H1 (cell line): ENCODE measurements around the gene C11orf58. TPM values are rescaled to one million over a fixed set of nuclear protein-coding genes. Genes with fewer than 3 reads are reported as not detected.

Source experiments
- CTCF ChIA-PET: fragments of 300-600 bp; sonication (Branson Sonifier 250); formaldehyde crosslinking; loops from one replicate; lab custom pipeline; 2021; ENCODE audit not compliant: partially characterized antibody; lab: Charles Lee
- POLR2A ChIA-PET: fragments of 300-600 bp; sonication (Branson Sonifier 250); formaldehyde crosslinking; loops from one replicate; lab custom pipeline; 2021; ENCODE audit warnings: inconsistent platforms; ENCODE audit not compliant: partially characterized antibody; lab: Charles Lee
- DNase-seq, 2 experiments: peaks; one replicate each; pipeline versions ENCODE4 v3.0.0 to v3.0.0-alpha.2; 2010 to 2022; ENCODE audit warnings: low spot score in 2 of 2, low read depth in 1 of 2, mixed read lengths in 1 of 2
- FAIRE-seq: peaks from 2 replicates; lab custom pipeline; 2011; peaks lifted over from hg19 to GRCh38; lab: Jason Lieb, UNC
- H2AFZ ChIP-seq: 2 replicates; pipeline ENCODE4 v1.8.1; 2012; ENCODE audit warnings: low read length, inconsistent platforms
- H2AK5ac ChIP-seq: 2 replicates; pipeline ENCODE4 v1.6.1; 2013; ENCODE audit warnings: low read depth, low read length
- H2BK120ac ChIP-seq: replicated peaks from 2 replicates; pipeline ENCODE3; 2013; ENCODE audit warnings: low read depth, low read length, inconsistent platforms
- H2BK12ac ChIP-seq: 2 replicates; pipeline ENCODE4 v1.6.1; 2013; ENCODE audit warnings: low read depth, low read length
- H2BK15ac ChIP-seq: 2 replicates; pipeline ENCODE4 v1.6.1; 2013; ENCODE audit warnings: low read length
- H2BK20ac ChIP-seq: 2 replicates; pipeline ENCODE4 v1.6.1; 2013; ENCODE audit warnings: low read length
- H2BK5ac ChIP-seq: 2 replicates; pipeline ENCODE4 v1.6.1; 2013; ENCODE audit warnings: low read depth, low read length
- H3K14ac ChIP-seq: 2 replicates; pipeline ENCODE4 v1.6.1; 2013; ENCODE audit warnings: inconsistent platforms; ENCODE audit not compliant: insufficient read length
- H3K18ac ChIP-seq: 2 replicates; pipeline ENCODE4 v1.6.1; 2013; ENCODE audit warnings: low read length; ENCODE audit errors: extremely low read depth
- H3K23ac ChIP-seq: 2 replicates; pipeline ENCODE4 v1.6.1; 2013; ENCODE audit warnings: inconsistent platforms; ENCODE audit not compliant: insufficient read length
- H3K23me2 ChIP-seq: 2 replicates; pipeline ENCODE4 v1.6.1; 2013; ENCODE audit warnings: low read depth, low read length
- H3K27ac ChIP-seq: 2 replicates; pipeline ENCODE4 v1.6.1; 2011; ENCODE audit warnings: low read depth, low read length, inconsistent platforms
- H3K27me3 ChIP-seq, 4 experiments: replicated peaks in 1 of 4; 1 replicate in 1 of 4; 2 replicates in 3 of 4; pipeline versions ENCODE4 v1.6.1 to v1.8.1; 2011 to 2013; ENCODE audit warnings: low read length in 3 of 4, mild to moderate bottlenecking in 3 of 4, inconsistent platforms in 2 of 4, mixed read lengths in 2 of 4, moderate library complexity in 1 of 4; ENCODE audit not compliant: control insufficient read depth in 3 of 4, insufficient read depth in 3 of 4; ENCODE audit errors: extremely low read depth in 1 of 4
- H3K36me3 ChIP-seq, 4 experiments: 2 replicates each; pipeline versions ENCODE4 v1.6.1 to v1.8.1; 2011 to 2013; ENCODE audit warnings: mild to moderate bottlenecking in 4 of 4, low read length in 3 of 4, moderate library complexity in 2 of 4, control low read depth in 1 of 4, inconsistent platforms in 1 of 4; ENCODE audit not compliant: insufficient read depth in 4 of 4, control insufficient read depth in 2 of 4
- H3K4ac ChIP-seq: replicated peaks from 2 replicates; pipeline ENCODE3; 2013; ENCODE audit warnings: low read length, low read depth, mixed read lengths, inconsistent platforms; ENCODE audit not compliant: insufficient read length
- H3K4me1 ChIP-seq, 4 experiments: replicated peaks in 1 of 4; 1 replicate in 1 of 4; 2 replicates in 3 of 4; pipeline versions ENCODE4 v1.6.1 to v1.8.1; 2011 to 2013; ENCODE audit warnings: low read length in 3 of 4, inconsistent platforms in 2 of 4, mixed read lengths in 1 of 4; ENCODE audit not compliant: insufficient read depth in 4 of 4, control insufficient read depth in 3 of 4
- H3K4me2 ChIP-seq, 2 experiments: 2 replicates each; pipeline versions ENCODE4 v1.6.1 to v1.8.1; 2011 to 2013; ENCODE audit warnings: low read depth in 2 of 2, low read length in 2 of 2, control low read depth in 1 of 2, inconsistent platforms in 1 of 2, mild to moderate bottlenecking in 1 of 2; ENCODE audit not compliant: insufficient read depth in 1 of 2
- H3K4me3 ChIP-seq, 4 experiments: fragments of 200-600, 300-600 bp in 1 of 4; sonication (generic), shearing (Covaris generic), sonication (Bioruptor Twin) in 1 of 4; 2 replicates each; pipeline versions ENCODE4 v1.5.1 to v1.8.1; 2011 to 2016; ENCODE audit warnings: low read length in 4 of 4, low read depth in 3 of 4, control low read depth in 2 of 4, inconsistent platforms in 2 of 4, mild to moderate bottlenecking in 2 of 4, mixed read lengths in 1 of 4, moderate library complexity in 1 of 4; ENCODE audit not compliant: insufficient read depth in 2 of 4; ENCODE audit errors: extremely low read depth in 1 of 4
- H3K56ac ChIP-seq: replicated peaks from 2 replicates; pipeline ENCODE3; 2013; ENCODE audit warnings: low read depth, mild to moderate bottlenecking, mixed read lengths, low read length, inconsistent platforms; ENCODE audit not compliant: insufficient read length
- H3K79me1 ChIP-seq: 2 replicates; pipeline ENCODE4 v1.6.1; 2013; ENCODE audit warnings: low read depth, low read length, control low read depth
- H3K79me2 ChIP-seq, 2 experiments: 2 replicates each; pipeline versions ENCODE4 v1.6.1 to v1.8.1; 2012 to 2013; ENCODE audit warnings: low read length in 2 of 2, mild to moderate bottlenecking in 2 of 2, inconsistent platforms in 1 of 2; ENCODE audit not compliant: insufficient read depth in 2 of 2, control insufficient read depth in 1 of 2
- H3K9ac ChIP-seq, 4 experiments: replicated peaks in 1 of 4; 1 replicate in 1 of 4; 2 replicates in 3 of 4; pipeline versions ENCODE4 v1.6.1 to v1.8.1; 2011 to 2013; ENCODE audit warnings: low read depth in 3 of 4, low read length in 3 of 4, control low read depth in 2 of 4, mild to moderate bottlenecking in 2 of 4, moderate library complexity in 2 of 4, inconsistent platforms in 1 of 4; ENCODE audit errors: extremely low read depth in 1 of 4
- H3K9me3 ChIP-seq, 2 experiments: 2 replicates each; pipeline versions ENCODE4 v1.6.1 to v1.8.1; 2012 to 2013; ENCODE audit warnings: mild to moderate bottlenecking in 2 of 2, moderate library complexity in 2 of 2, control low read depth in 1 of 2, inconsistent platforms in 1 of 2, low read depth in 1 of 2, low read length in 1 of 2, mixed read lengths in 1 of 2; ENCODE audit not compliant: insufficient read depth in 2 of 2
- H4K20me1 ChIP-seq, 2 experiments: replicated peaks in 1 of 2; 2 replicates each; pipeline versions ENCODE3 to v1.8.1; 2011 to 2013; ENCODE audit warnings: inconsistent platforms in 2 of 2, low read length in 2 of 2, mild to moderate bottlenecking in 1 of 2; ENCODE audit not compliant: insufficient read depth in 2 of 2, control insufficient read depth in 1 of 2
- H4K5ac ChIP-seq: 2 replicates; pipeline ENCODE4 v1.6.1; 2013; ENCODE audit warnings: low read length, low read depth, mixed read lengths, inconsistent platforms; ENCODE audit not compliant: insufficient read length
- H4K8ac ChIP-seq: 2 replicates; pipeline ENCODE4 v1.8.0; 2013; ENCODE audit warnings: mild to moderate bottlenecking, moderate library complexity, low read length, inconsistent platforms; ENCODE audit not compliant: insufficient read depth; ENCODE audit errors: extremely low read depth
- H4K91ac ChIP-seq: replicated peaks from 2 replicates; pipeline ENCODE3; 2013; ENCODE audit warnings: low read length, mixed read lengths, inconsistent platforms; ENCODE audit not compliant: insufficient read length
- ASH2L ChIP-seq: fragments of 200-600, 300-600 bp; sonication (generic); IDR thresholded peaks from one replicate; pipeline ENCODE4 v1.7.1; 2017; ENCODE audit warnings: low read length
- GABPA ChIP-seq: IDR thresholded peaks from 2 replicates; pipeline ENCODE4 v1.6.1; 2011; ENCODE audit warnings: mild to moderate bottlenecking, low read length, moderate library complexity, borderline replicate concordance; ENCODE audit not compliant: insufficient read depth
- JUND ChIP-seq: IDR thresholded peaks from 2 replicates; pipeline ENCODE4 v1.6.1; 2011; ENCODE audit warnings: mild to moderate bottlenecking, improper control_type of control experiment, low read length
- KDM4A ChIP-seq: IDR thresholded peaks from one replicate; pipeline ENCODE4 v1.7.1; 2012; ENCODE audit warnings: low read depth, mild to moderate bottlenecking, moderate library complexity, low read length, inconsistent platforms; ENCODE audit not compliant: severe bottlenecking
- KDM5A ChIP-seq: fragments of 200-600 bp; IDR thresholded peaks from 2 replicates; pipeline ENCODE4 v1.7.1; 2012; ENCODE audit warnings: mild to moderate bottlenecking, low read length, inconsistent platforms, mixed read lengths
- NANOG ChIP-seq: IDR thresholded peaks from 2 replicates; pipeline ENCODE4 v1.6.1; 2011; ENCODE audit warnings: low read length, low read depth, mild to moderate bottlenecking, inconsistent platforms; ENCODE audit not compliant: insufficient read depth, poor library complexity, severe bottlenecking
- POLR2AphosphoS5 ChIP-seq: IDR thresholded peaks from 2 replicates; pipeline ENCODE4 v1.6.1; 2011; ENCODE audit warnings: low read depth, low read length
- POU5F1 ChIP-seq: IDR thresholded peaks from 2 replicates; pipeline ENCODE4 v1.6.1; 2011; ENCODE audit warnings: low read depth, mild to moderate bottlenecking, low read length, moderate library complexity
- SAP30 ChIP-seq: fragments of 300-600 bp; sonication (generic); IDR thresholded peaks from 2 replicates; pipeline ENCODE4 v1.7.1; 2012; ENCODE audit warnings: low read length, moderate library complexity, mild to moderate bottlenecking, inconsistent platforms; ENCODE audit not compliant: insufficient read depth, insufficient replicate concordance
- SIN3A ChIP-seq, 2 experiments: IDR thresholded peaks in 1 of 2; conservative IDR thresholded peaks in 1 of 2; 2 replicates each; pipeline ENCODE4 v1.6.1; 2011 to 2012; ENCODE audit warnings: low read length in 2 of 2, improper control_type of control experiment in 1 of 2, low read depth in 1 of 2, mild to moderate bottlenecking in 1 of 2
- SUZ12 ChIP-seq: fragments of 200-600 bp; sonication (generic); IDR thresholded peaks from 2 replicates; pipeline ENCODE4 v1.6.1; 2012; ENCODE audit warnings: mild to moderate bottlenecking, inconsistent platforms, low read length, moderate library complexity, mixed read lengths
- WGBS, 2 experiments: shearing (Covaris generic) in 1 of 2; methylation state at CpG; one replicate each; pipeline versions ENCODE4 v1.1.6 to v1.1.7; 2013 to 2015; ENCODE audit warnings: low lambda C conversion rate in 2 of 2, mixed read lengths in 2 of 2, inconsistent platforms in 1 of 2, low coverage in 1 of 2, missing lambda C conversion rate in 1 of 2; ENCODE audit not compliant: insufficient replicate concordance in 2 of 2, insufficient coverage in 1 of 2, insufficient read length in 1 of 2; ENCODE audit errors: extremely low coverage in 1 of 2, missing lambda C conversion rate in 1 of 2; 5-methylcytosine and 5-hydroxymethylcytosine counted together
- polyA plus RNA-seq, 7 experiments: library from polyadenylated mRNA; depleted of rRNA in 3 of 7; stranded (reverse) in 5 of 7; unstranded in 2 of 7; fragments of >200 nt in 5 of 7; fragments of 200-250 nt in 2 of 7; gene quantifications; 1 replicate in 5 of 7; 2 replicates in 1 of 7; 4 replicates in 1 of 7; pipeline versions ENCODE4 v1.2.1 to v1.2.3, GENCODE V29; 2011 to 2013; ENCODE audit warnings: missing spikeins in 2 of 7, mixed read lengths in 2 of 7
- total RNA-seq: library from RNA; stranded (reverse); fragmentation: NEBNext Ultra II Directional; extraction: Animal tissue kit (Norgen Biotek cat#: 25700); gene quantifications from 2 replicates; pipeline ENCODE4 v1.2.1, GENCODE V29; 2021
- TF ChIP-seq, protein P1 (sequence below): IDR thresholded peaks from 2 replicates; pipeline ENCODE4 v1.6.1; 2012; ENCODE audit warnings: low read length, inconsistent platforms

Gene C11orf58
- total and polyA plus RNA-seq, 2 of the 8 experiments (the other 6 are each of a cell fraction or from before 2014, with no cell fraction given): 70.7 to 181 TPM

DNA sequence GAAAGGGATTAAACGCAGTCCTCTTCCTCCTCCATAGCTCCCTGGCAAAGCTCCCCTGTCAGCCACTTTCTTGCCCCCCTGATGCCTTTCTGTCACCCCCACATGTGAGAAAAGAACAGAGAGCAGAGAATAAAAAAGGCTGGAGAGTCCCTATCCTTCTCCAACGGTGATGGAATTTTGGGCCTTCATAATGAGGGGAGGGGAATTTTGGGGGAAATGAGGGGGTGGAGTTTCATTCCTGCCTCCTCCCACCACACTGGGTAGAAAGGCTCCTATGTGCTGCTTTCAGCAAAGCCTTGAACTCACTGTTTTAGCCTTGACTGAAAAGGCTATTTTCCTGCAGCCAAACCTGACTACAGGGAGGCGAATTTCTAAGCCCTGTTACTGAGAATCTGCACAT, 59.3 kb downstream of the C11orf58 start:
- Histone ChIP-seq H2AFZ (no peak overlapping the region), H2BK120ac (no peak overlapping the region), H3K4me2 (no peak overlapping the region), H3K23me2 (no peaks in the 10 kb centered on the region), H3K4me1 (no peaks in the 10 kb centered on the region), H2BK12ac (no peak overlapping the region), H3K36me3 (peaks cover 0 to 8% (median 3%) of the 10 kb centered on the region in 4 experiments; a peak in 4 of 8 replicates), H3K27me3 (no peaks in the 10 kb centered on the region), H3K9ac (no peak overlapping the region), H4K91ac (no peak overlapping the region), H3K23ac (no peak overlapping the region), H3K18ac (no peak overlapping the region), H3K27ac (no peak overlapping the region), H2BK5ac (no peak overlapping the region), H3K14ac (no peak overlapping the region), H2AK5ac (no peak overlapping the region), H4K8ac (no peak overlapping the region), H3K9me3 (no peaks in the 10 kb centered on the region), H2BK20ac (no peak overlapping the region), H3K56ac (no peak overlapping the region), H2BK15ac (no peak overlapping the region), H3K79me1 (no peaks in the 10 kb centered on the region), H3K79me2 (no peaks in the 10 kb centered on the region), H3K4me3 (no peak overlapping the region), H3K4ac (no peak overlapping the region), H4K20me1 (no peaks in the 10 kb centered on the region), H4K5ac (no peak overlapping the region)
- no peak for FAIRE-seq
- CTCF ChIA-PET: interaction anchor here (1.0 to 2.2 kb wide), 5 partner anchors 9 to 310 kb away, joined by 3 to 28 read pairs (median 4); no protein-coding TSS in a partner anchor
- WGBS, 2 experiments: 84% methylated on average over 3 of the region's 3 CpGs; no CpG with 5 or more reads in 1 of the 2 experiments
- POLR2A ChIA-PET: no interaction called here
- no peak for DNase-seq
- TF ChIP-seq KDM4A (no peak), POLR2AphosphoS5 (no peak), SUZ12 (no peak), KDM5A (no peak), GABPA (no peak), NANOG (no peak), ASH2L (no peak), JUND (no peak), POU5F1 (no peak), SIN3A (conservative IDR thresholded peaks at IDR 0.05 in 1 of 2, IDR thresholded peaks at IDR 0.05 in 1 of 2; ENCODE audit: low read depth in 1 of 2, low read length in 2 of 2) (no peak), SAP30 (no peak)
- TF ChIP-seq, protein P1, sequence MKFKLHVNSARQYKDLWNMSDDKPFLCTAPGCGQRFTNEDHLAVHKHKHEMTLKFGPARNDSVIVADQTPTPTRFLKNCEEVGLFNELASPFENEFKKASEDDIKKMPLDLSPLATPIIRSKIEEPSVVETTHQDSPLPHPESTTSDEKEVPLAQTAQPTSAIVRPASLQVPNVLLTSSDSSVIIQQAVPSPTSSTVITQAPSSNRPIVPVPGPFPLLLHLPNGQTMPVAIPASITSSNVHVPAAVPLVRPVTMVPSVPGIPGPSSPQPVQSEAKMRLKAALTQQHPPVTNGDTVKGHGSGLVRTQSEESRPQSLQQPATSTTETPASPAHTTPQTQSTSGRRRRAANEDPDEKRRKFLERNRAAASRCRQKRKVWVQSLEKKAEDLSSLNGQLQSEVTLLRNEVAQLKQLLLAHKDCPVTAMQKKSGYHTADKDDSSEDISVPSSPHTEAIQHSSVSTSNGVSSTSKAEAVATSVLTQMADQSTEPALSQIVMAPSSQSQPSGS: no peak
